Measurements from ENCODE around the gene CXCL8.

CXCL8 gene

GRCh38 chr4:73718375-73719373, 21.7 kb upstream of the CXCL8 start:
- DNase-seq: no peak

GRCh38 chr4:73721435-73721834, 18.9 kb upstream of the CXCL8 start:
- DNase-seq: no peak

- no peak for DNase-seq
Measured at GRCh38 chr4:73721909-73722308, 18.5 kb upstream of the CXCL8 start.

GRCh38 chr4:73723023-73723422, 17.3 kb upstream of the CXCL8 start:
- DNase-seq: no peak

GRCh38 chr4:73723928-73724327, 16.4 kb upstream of the CXCL8 start:
- no peak for DNase-seq

GRCh38 chr4:73725510-73725909, 14.9 kb upstream of the CXCL8 start:
- no peak for DNase-seq

- no peak for DNase-seq
Measured at GRCh38 chr4:73725985-73726384, 14.4 kb upstream of the CXCL8 start.

- no peak for DNase-seq
Measured at GRCh38 chr4:73727685-73728084, 12.7 kb upstream of the CXCL8 start.

GRCh38 chr4:73728091-73728741, 12.2 kb upstream of the CXCL8 start:
- no peak for DNase-seq

- DNase-seq: peak; percentile 50
Measured at GRCh38 chr4:73729534-73730165, 10.7 kb upstream of the CXCL8 start.

GRCh38 chr4:73730292-73730691, 10.1 kb upstream of the CXCL8 start:
- no peak for DNase-seq

GRCh38 chr4:73730867-73731266, 9.5 kb upstream of the CXCL8 start:
- DNase-seq: no peak

GRCh38 chr4:73731968-73732610, 8.3 kb upstream of the CXCL8 start:
- DNase-seq: no peak

GRCh38 chr4:73732759-73733431, 7.5 kb upstream of the CXCL8 start:
- no peak for DNase-seq

GRCh38 chr4:73734530-73735001, 5.8 kb upstream of the CXCL8 start:
- DNase-seq: no peak

GRCh38 chr4:73735231-73735630, 5.1 kb upstream of the CXCL8 start:
- DNase-seq: no peak

GRCh38 chr4:73741031-73741749, 821 bp downstream of the CXCL8 start:
- no peak for DNase-seq

- no peak for DNase-seq
Measured at GRCh38 chr4:73741750-73742489, 1.6 kb downstream of the CXCL8 start.

GRCh38 chr4:73742490-73743160, 2.3 kb downstream of the CXCL8 start:
- no peak for DNase-seq

- DNase-seq: no peak
Measured at GRCh38 chr4:73743281-73743680, 2.9 kb downstream of the CXCL8 start.
